Lower leg skin (tissue), 3 donors: ENCODE results near the gene CHRNA10.
"Not testable (repeated sequence)": the region's sequence is repeated elsewhere in the genome, so short reads cannot be mapped to it uniquely, and the experiment has no call there.

Experiments used
- CTCF ChIP-seq, 3 donors: fragments of 450-650 bp; IDR thresholded peaks; one replicate each; pipeline ENCODE4 v1.5.1; 2016; ENCODE audit warnings: antibody characterized with exemption in 3 of 3, mild to moderate bottlenecking in 3 of 3, moderate library complexity in 2 of 3
- POLR2A ChIP-seq, 2 donors: fragments of 450-650 bp; IDR thresholded peaks; one replicate each; pipeline ENCODE4 v1.6.1; 2016 to 2017; ENCODE audit warnings: antibody characterized with exemption in 2 of 2, mild to moderate bottlenecking in 1 of 2, moderate library complexity in 1 of 2

DNA sequence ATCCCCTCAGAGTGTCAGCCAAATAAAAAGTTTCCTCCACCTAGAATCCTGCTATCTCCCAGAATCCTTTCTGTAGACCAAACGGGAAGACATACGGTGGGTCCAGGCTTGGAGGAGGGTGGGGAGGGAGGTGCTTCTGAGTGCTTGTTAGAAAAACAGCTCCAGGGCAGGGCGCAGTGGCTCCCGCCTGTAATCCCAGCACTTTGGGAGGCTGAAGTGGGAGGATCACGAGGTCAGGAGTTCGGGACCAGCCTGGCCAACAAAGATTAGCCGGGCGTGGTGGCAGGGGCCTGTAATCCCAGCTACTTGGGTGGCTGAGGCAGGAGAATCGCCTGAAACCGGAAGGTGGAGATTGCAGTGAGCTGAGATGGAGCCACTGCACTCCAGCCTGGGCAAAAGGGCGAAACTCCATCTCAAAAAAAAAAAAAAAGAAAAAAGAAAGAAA is 28.1 kb downstream of the CHRNA10 start:
- not testable (repeated sequence) for TF ChIP-seq CTCF, POLR2A (IDR thresholded peaks at IDR 0.05)
